HUES6 (cell line): Measurements from ENCODE around the gene POPDC2.

Source experiments
- H3K27ac ChIP-seq: 2 replicates; pipeline ENCODE4 v1.7.0; 2013; ENCODE audit warnings: low read depth, mild to moderate bottlenecking, low read length, inconsistent platforms
- H3K27me3 ChIP-seq: 2 replicates; pipeline ENCODE4 v1.6.1; 2013; ENCODE audit warnings: low read length; ENCODE audit not compliant: control insufficient read depth, insufficient read depth
- H3K36me3 ChIP-seq: 2 replicates; pipeline ENCODE4 v1.6.1; 2013; ENCODE audit warnings: low read length; ENCODE audit not compliant: control insufficient read depth, insufficient read depth
- H3K4me1 ChIP-seq: 2 replicates; pipeline ENCODE4 v1.6.1; 2013; ENCODE audit warnings: low read length; ENCODE audit not compliant: control insufficient read depth, insufficient read depth
- H3K4me3 ChIP-seq: 2 replicates; pipeline ENCODE4 v1.5.1; 2013; ENCODE audit warnings: low read depth, low read length
- H3K9ac ChIP-seq: one replicate; pipeline ENCODE4 v1.6.1; 2013; ENCODE audit warnings: mild to moderate bottlenecking, low read length
- H3K9me3 ChIP-seq: 2 replicates; pipeline ENCODE4 v1.6.1; 2013; ENCODE audit warnings: low read depth, low read length; ENCODE audit not compliant: control insufficient read depth, insufficient read depth

Gene POPDC2

GRCh38 chr3:119626196-119626595 lies 34.2 kb downstream of the POPDC2 start:
- H3K27ac ChIP-seq, result no peak overlapping the region
- H3K36me3 ChIP-seq, result no peaks in the 10 kb centered on the region
- no peak overlapping the region for H3K9ac ChIP-seq
- H3K4me3 ChIP-seq, result no peak overlapping the region
- H3K27me3 ChIP-seq, result no peaks in the 10 kb centered on the region
- H3K9me3 ChIP-seq, result peaks cover 3% of the 10 kb centered on the region; the same call in 1 of the 2 replicates
- peaks cover 13% of the 10 kb centered on the region for H3K4me1 ChIP-seq

DNA sequence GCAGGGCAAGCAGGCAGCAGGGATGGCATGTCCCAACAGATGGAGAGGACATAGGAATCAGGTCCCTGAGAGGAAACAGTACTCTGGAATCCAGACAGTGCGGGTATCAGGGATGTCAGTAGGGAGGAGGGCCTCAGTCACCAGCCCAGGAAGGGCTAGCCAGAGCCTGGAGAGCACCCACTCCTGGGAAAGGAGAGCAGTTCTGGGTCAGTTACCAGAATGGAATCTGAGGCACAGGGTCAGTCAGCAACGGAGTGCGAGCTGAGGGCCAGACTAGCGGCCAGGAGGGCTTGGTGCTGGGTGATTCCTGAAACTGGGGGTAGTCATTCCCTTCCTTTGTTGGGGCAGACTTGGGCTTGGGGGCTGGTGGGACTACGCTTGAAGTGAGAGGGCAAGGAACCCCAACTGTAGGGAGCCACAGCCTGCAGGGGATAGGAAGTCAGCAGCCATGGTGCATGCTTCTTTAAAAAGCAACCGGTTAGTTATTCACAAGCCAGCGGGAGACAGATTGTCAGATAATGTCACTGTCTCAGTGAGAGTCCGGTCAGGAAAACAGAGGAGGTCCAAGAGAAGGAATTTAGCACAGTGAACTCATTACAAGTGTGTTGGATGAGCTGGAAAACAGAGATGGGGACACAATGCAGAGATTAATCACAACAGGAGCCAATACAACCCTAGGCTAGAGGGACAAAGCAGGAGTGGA lies 34.8 kb downstream of the POPDC2 start:
- Histone ChIP-seq H3K36me3 (no peaks in the 10 kb centered on the region), H3K9ac (no peak overlapping the region), H3K27ac (no peak overlapping the region), H3K4me3 (no peak overlapping the region), H3K27me3 (no peaks in the 10 kb centered on the region), H3K9me3 (peaks cover 3% of the 10 kb centered on the region; the same call in 1 of the 2 replicates), H3K4me1 (peaks cover 13% of the 10 kb centered on the region)

- no peaks in the 10 kb centered on the region for H3K27me3 ChIP-seq
- H3K4me1 ChIP-seq, result peaks cover 13% of the 10 kb centered on the region
- H3K36me3 ChIP-seq, result no peaks in the 10 kb centered on the region
- peaks cover 3% of the 10 kb centered on the region; the same call in 1 of the 2 replicates for H3K9me3 ChIP-seq
- no peak overlapping the region for H3K27ac ChIP-seq
- no peak overlapping the region for H3K9ac ChIP-seq
- no peak overlapping the region for H3K4me3 ChIP-seq
Measured at GRCh38 chr3:119624002-119624720, 36.2 kb downstream of the POPDC2 start.

DNA sequence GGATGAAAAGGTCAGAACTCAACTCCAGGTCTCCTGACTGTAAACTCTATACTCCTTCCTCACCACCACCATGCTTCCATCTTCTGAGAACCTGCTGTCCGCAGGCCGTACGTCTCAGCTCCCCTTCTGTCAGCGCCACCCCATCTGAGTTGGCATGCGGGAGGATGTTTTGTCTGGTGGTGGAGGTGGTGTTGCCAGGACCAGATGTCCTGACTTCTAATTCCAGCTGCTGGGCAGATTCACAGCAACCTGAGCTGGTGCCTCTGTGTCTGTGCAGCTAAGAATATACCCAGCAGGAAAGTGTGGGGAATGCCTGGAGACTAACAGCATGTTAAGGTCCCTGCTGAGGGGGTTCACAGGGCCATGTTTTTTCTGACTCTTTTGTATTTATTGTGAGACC lies 39.5 kb downstream of the POPDC2 start:
- Histone ChIP-seq H3K9me3 (peaks cover 3% of the 10 kb centered on the region; the same call in 1 of the 2 replicates), H3K36me3 (no peaks in the 10 kb centered on the region), H3K27ac (no peak overlapping the region), H3K27me3 (no peaks in the 10 kb centered on the region), H3K9ac (no peak overlapping the region), H3K4me3 (no peak overlapping the region), H3K4me1 (peaks cover 7% of the 10 kb centered on the region; the same call in 1 of the 2 replicates)

- Histone ChIP-seq H3K27ac (no peak overlapping the region), H3K4me3 (no peak overlapping the region), H3K9me3 (peaks cover 2% of the 10 kb centered on the region; the same call in 1 of the 2 replicates), H3K4me1 (no peaks in the 10 kb centered on the region), H3K27me3 (no peaks in the 10 kb centered on the region), H3K9ac (no peak overlapping the region), H3K36me3 (no peaks in the 10 kb centered on the region)
Measured at GRCh38 chr3:119619094-119619493, 41.3 kb downstream of the POPDC2 start.

DNA sequence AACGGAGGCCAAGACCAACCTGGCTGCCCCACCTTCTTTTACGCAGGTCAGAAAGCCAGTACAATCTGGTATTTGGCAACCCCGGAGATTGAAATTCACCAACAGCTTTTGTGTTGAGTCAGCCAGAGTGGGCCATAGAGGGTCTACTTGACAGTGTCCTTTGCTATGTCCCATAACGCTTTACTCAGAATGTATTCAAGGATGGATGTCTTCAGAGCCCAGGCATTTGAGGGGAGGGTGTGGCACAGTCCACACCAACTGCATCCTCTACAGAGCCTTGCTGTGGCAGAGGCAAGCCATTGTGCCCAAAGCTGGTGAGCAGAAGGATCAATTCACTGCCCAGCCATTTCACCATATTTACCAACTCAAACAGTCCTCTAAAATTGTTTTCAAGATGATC lies 44.3 kb downstream of the POPDC2 start:
- Histone ChIP-seq H3K4me1 (no peaks in the 10 kb centered on the region), H3K9ac (no peak overlapping the region), H3K27me3 (no peaks in the 10 kb centered on the region), H3K4me3 (no peak overlapping the region), H3K27ac (no peak overlapping the region), H3K36me3 (no peaks in the 10 kb centered on the region), H3K9me3 (no peaks in the 10 kb centered on the region)

DNA sequence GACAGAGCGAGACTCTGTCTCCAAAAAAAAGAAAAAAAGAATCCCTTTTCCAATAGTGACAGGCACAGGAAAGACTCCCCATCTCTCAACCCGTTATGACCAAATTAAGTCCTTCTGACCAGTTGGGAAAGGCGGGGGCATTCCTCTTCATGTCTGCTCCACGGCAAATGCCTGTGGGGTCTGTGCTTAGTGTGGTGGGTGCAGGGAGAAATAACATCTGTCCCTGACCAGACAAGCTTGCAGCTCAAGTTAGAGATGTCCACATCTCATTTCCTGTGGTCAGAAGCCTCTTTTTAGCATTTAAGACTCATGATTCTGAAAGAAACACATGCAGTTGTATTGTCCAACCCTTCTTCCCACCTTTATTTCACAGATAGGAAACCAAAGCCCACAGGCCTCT lies 46.5 kb downstream of the POPDC2 start:
- Histone ChIP-seq H3K9me3 (no peaks in the 10 kb centered on the region), H3K36me3 (no peaks in the 10 kb centered on the region), H3K4me1 (0 out of 2 replicates have a peak, but pooled peaks cover 6% of the 10 kb centered on the region)

GRCh38 chr3:119613201-119613600 lies 47.2 kb downstream of the POPDC2 start:
- H3K27ac ChIP-seq, result no peak overlapping the region
- no peaks in the 10 kb centered on the region for H3K9me3 ChIP-seq
- H3K4me1 ChIP-seq, result 0 out of 2 replicates have a peak, but pooled peaks cover 6% of the 10 kb centered on the region
- no peaks in the 10 kb centered on the region for H3K36me3 ChIP-seq
- no peaks in the 10 kb centered on the region for H3K27me3 ChIP-seq
- H3K9ac ChIP-seq, result no peak overlapping the region
- H3K4me3 ChIP-seq, result no peak overlapping the region

More for the DNA sequence above, 46.5 kb downstream of the POPDC2 start:
- H3K9ac ChIP-seq, result no peak overlapping the region
- H3K27me3 ChIP-seq, result no peaks in the 10 kb centered on the region
- H3K27ac ChIP-seq, result no peak overlapping the region
- H3K4me3 ChIP-seq, result no peak overlapping the region

- Histone ChIP-seq H3K4me3 (no peak overlapping the region), H3K9me3 (no peaks in the 10 kb centered on the region), H3K36me3 (no peaks in the 10 kb centered on the region), H3K27ac (no peak overlapping the region), H3K4me1 (0 out of 2 replicates have a peak, but pooled peaks cover 6% of the 10 kb centered on the region), H3K27me3 (no peaks in the 10 kb centered on the region), H3K9ac (no peak overlapping the region)
Measured at GRCh38 chr3:119611664-119612063, 48.7 kb downstream of the POPDC2 start.

DNA sequence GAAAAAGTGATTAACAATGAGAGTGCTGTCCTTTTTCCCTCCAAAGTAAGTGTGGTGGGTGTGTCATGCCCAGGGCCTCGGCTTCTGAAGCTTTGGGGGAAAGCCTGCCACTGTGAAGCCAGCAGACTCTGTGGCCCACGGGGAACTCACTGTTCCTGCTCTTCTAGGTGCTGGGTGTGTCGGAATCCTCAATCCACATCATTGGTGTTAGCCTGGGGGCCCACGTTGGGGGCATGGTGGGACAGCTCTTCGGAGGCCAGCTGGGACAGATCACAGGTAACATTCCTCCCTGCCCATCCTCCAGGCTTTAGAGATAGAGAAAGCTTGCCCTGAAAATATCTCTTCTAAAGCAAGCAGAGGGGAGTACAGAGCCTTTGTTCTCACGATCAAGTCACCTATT lies 51.1 kb downstream of the POPDC2 start:
- Histone ChIP-seq H3K4me3 (no peak overlapping the region), H3K4me1 (0 out of 2 replicates have a peak, but pooled peaks cover 6% of the 10 kb centered on the region), H3K27me3 (no peaks in the 10 kb centered on the region), H3K9me3 (no peaks in the 10 kb centered on the region), H3K9ac (no peak overlapping the region), H3K27ac (no peak overlapping the region), H3K36me3 (no peaks in the 10 kb centered on the region)

DNA sequence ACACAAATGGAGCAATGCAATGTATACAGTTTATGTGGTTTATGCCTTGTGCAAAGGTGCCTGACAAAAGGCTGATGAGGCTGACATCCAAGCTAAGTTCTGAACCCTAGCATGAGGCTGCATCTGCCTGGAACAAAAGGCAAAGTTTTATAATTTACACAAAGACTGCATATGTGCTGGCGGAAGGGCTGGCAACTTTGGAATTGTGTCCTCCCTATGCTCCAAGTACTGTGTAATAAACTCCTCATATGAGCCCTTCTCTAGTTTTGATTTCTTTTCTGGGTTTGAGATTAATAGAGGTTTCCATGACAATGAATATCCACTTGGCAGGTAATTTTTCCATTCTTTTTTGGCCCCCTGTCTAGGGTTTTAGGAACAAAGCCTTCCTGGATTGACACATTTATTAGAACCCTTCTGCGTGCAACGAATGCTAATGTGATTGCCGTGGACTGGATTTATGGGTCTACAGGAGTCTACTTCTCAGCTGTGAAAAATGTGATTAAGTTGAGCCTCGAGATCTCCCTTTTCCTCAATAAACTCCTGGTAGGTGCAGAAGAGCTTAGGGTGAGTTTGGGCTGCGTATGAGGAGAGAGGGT lies 51.9 kb downstream of the POPDC2 start:
- no peak overlapping the region for H3K27ac ChIP-seq
- H3K4me3 ChIP-seq, result no peak overlapping the region
- H3K36me3 ChIP-seq, result no peaks in the 10 kb centered on the region
- no peak overlapping the region for H3K9ac ChIP-seq
- H3K27me3 ChIP-seq, result no peaks in the 10 kb centered on the region
- no peaks in the 10 kb centered on the region for H3K9me3 ChIP-seq
- peaks cover 8% of the 10 kb centered on the region; the same call in 1 of the 2 replicates for H3K4me1 ChIP-seq
